Ascending aorta (tissue), 2 donors: Measurements from ENCODE around the gene PGP. TPM values are rescaled to one million over a fixed set of nuclear protein-coding genes. Genes with fewer than 3 reads are reported as not detected.

Experiments
- DNase-seq, 2 donors: peaks; one replicate each; pipeline ENCODE4 v3.0.0-alpha.2; 2019; ENCODE audit warnings: low spot score in 2 of 2
- H3K27ac ChIP-seq, 2 donors: fragments of 200-600 bp; sonication (generic); one replicate each; pipeline ENCODE4 v1.5.1; 2016 to 2017; ENCODE audit warnings: mild to moderate bottlenecking in 1 of 2
- H3K27me3 ChIP-seq: fragments of 200-600 bp; sonication (generic); one replicate; pipeline ENCODE4 v1.5.1; 2017
- H3K36me3 ChIP-seq, 2 donors: fragments of 200-600 bp; sonication (generic); one replicate each; pipeline ENCODE4 v1.5.1; 2016
- H3K4me1 ChIP-seq, 2 donors: fragments of 200-600 bp; sonication (generic); one replicate each; pipeline ENCODE4 v1.5.1; 2016 to 2017; ENCODE audit warnings: mild to moderate bottlenecking in 1 of 2
- H3K4me3 ChIP-seq, 2 donors: fragments of 200-600 bp; sonication (generic); one replicate each; pipeline ENCODE4 v1.5.1; 2016 to 2017; ENCODE audit warnings: mild to moderate bottlenecking in 1 of 2
- H3K9me3 ChIP-seq, 2 donors: fragments of 200-600 bp; sonication (generic); one replicate each; pipeline ENCODE4 v1.5.1; 2016
- intact Hi-C: fragments of 100-400 bp; cut with DNase I; formaldehyde crosslinking; loops from one replicate; pipeline ENCODE4 v1.15.1; 2023
- total RNA-seq: library from RNA; depleted of rRNA; stranded (reverse); fragments of >200 nt; gene quantifications from one replicate; pipeline ENCODE4 v1.1.0, GENCODE V29; 2016
- TF ChIP-seq, protein P1 (sequence below), 3 experiments: fragments of 200-600 bp in 2 of 3; fragments of 450-650 bp in 1 of 3; sonication (generic) in 2 of 3; IDR thresholded peaks; one replicate each; pipeline ENCODE4 v1.5.1; 2016 to 2019; ENCODE audit warnings: antibody characterized with exemption in 3 of 3, mild to moderate bottlenecking in 1 of 3, moderate library complexity in 1 of 3

The PGP gene
- total RNA-seq, 1 donor from 2014 or later, result 21.5 TPM

GRCh38 chr16:2229091-2229490, 14.5 kb upstream of the PGP start:
- Histone ChIP-seq H3K4me1 (peaks cover 4 to 11% of the 10 kb centered on the region in 2 donors), H3K27ac (no peak overlapping the region), H3K27me3 (no peaks in the 10 kb centered on the region), H3K9me3 (no peaks in the 10 kb centered on the region), H3K36me3 (peaks cover 63% of the 10 kb centered on the region in 2 donors), H3K4me3 (no peak overlapping the region)
- TF ChIP-seq, protein P1, sequence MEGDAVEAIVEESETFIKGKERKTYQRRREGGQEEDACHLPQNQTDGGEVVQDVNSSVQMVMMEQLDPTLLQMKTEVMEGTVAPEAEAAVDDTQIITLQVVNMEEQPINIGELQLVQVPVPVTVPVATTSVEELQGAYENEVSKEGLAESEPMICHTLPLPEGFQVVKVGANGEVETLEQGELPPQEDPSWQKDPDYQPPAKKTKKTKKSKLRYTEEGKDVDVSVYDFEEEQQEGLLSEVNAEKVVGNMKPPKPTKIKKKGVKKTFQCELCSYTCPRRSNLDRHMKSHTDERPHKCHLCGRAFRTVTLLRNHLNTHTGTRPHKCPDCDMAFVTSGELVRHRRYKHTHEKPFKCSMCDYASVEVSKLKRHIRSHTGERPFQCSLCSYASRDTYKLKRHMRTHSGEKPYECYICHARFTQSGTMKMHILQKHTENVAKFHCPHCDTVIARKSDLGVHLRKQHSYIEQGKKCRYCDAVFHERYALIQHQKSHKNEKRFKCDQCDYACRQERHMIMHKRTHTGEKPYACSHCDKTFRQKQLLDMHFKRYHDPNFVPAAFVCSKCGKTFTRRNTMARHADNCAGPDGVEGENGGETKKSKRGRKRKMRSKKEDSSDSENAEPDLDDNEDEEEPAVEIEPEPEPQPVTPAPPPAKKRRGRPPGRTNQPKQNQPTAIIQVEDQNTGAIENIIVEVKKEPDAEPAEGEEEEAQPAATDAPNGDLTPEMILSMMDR (IDR thresholded peaks at IDR 0.05), result no peak
- no peak for DNase-seq
- intact Hi-C loops, result no loop called here

GRCh38 chr16:2228161-2228824, 13.7 kb upstream of the PGP start:
- Histone ChIP-seq H3K4me3 (no peak overlapping the region), H3K27ac (no peak overlapping the region), H3K27me3 (no peaks in the 10 kb centered on the region), H3K36me3 (peaks cover 55% of the 10 kb centered on the region in 2 donors), H3K9me3 (no peaks in the 10 kb centered on the region), H3K4me1 (peaks cover 4 to 13% of the 10 kb centered on the region in 2 donors)
- TF ChIP-seq, protein P1 (IDR thresholded peaks at IDR 0.05), result no peak
- intact Hi-C loops, result no loop called here
- no peak for DNase-seq

DNA sequence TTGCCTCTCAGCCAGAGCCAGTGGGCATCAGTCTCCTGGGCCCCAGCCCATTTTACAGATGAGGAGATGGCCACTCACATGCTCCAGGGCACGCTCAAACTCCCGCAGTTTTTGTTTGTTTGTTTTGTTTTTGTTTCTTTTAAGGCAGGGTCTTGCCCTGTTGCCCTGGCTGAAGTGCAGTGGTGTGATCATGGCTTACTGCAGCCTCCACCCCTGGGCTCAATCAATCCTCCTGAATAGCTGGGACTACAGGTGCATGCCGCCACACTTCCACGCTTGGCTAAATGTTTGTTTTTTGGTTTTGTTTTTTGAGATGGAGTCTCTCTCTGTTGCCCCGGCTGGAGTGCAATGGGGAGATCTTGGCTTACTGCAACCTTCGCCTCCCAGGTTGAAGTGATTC, 12.3 kb upstream of the PGP start:
- DNase-seq, result no peak
- Histone ChIP-seq H3K36me3 (peaks cover 41 to 42% of the 10 kb centered on the region in 2 donors), H3K4me1 (peaks cover 4 to 15% of the 10 kb centered on the region in 2 donors), H3K27ac (no peak overlapping the region), H3K27me3 (no peaks in the 10 kb centered on the region), H3K9me3 (no peaks in the 10 kb centered on the region), H3K4me3 (no peak overlapping the region)
- intact Hi-C loops, result no loop called here
- TF ChIP-seq, protein P1 (IDR thresholded peaks at IDR 0.05), result no peak

DNA sequence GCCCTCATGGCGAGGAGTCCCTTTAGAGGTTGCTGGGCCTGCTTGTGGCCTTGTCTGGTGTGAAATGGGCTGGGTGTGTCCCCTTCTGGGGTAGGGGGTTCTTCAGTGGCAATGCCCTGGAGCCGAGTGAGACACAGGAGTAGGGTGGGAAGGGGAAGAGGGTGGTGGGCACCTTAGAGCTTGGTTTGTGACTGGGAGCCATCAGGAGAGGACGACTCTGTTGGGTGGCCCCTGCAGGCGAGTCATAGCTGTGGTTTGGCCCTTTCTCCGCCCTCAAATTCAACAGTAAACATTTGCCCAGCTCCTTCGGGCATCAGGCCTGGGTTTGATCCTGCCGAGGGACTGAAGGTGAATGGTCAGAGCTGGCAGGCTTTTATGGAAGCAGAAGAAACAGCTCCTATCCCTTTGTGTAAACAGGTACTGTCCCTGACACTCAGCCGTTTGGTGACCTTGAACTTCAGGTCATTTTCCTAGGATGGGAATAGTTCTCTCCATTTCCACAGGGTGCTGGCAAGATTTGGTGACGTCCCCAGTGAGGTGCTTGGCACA, 11.7 kb upstream of the PGP start:
- no peak for DNase-seq
- Histone ChIP-seq H3K36me3 (peaks cover 35 to 36% of the 10 kb centered on the region in 2 donors), H3K4me1 (peaks cover 4 to 15% of the 10 kb centered on the region in 2 donors), H3K27me3 (no peaks in the 10 kb centered on the region), H3K4me3 (no peak overlapping the region), H3K9me3 (no peaks in the 10 kb centered on the region), H3K27ac (no peak overlapping the region)
- intact Hi-C loops, result no loop called here
- TF ChIP-seq, protein P1 (IDR thresholded peaks at IDR 0.05), result no peak

DNA sequence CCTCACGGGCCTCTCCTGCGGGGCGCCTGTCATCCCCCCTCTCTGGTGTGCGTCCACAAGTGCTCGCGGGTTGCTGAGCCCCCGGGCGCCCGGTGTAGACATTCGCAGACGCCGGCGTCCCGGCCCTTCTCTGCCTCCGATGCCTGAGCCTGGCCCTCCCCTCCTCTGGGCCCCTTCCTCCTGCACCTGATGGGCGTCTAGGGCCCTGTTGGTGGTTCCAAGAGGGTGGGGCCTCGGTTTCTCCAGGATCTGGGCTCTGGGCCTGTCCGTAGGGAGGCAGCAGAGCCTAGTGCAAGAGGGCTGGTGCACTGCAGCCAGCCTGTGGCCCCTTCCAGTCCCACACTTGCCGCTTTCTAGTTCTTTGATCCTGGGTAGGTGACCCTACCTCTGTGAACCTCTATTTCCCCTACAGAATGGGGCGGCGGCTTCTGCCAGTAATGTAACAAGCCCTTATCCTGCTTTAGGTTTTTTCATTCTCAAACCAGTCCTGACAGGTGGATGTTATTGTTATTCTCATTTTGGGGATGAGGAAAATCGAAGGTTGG, 9.4 kb upstream of the PGP start:
- peaks cover 12 to 13% of the 10 kb centered on the region in 2 donors for H3K36me3 ChIP-seq
- H3K4me3 ChIP-seq, result peak overlapping the region; percentile 89 to 92
- peak overlapping the region; percentile 80 for H3K27ac ChIP-seq
- no peaks in the 10 kb centered on the region for H3K9me3 ChIP-seq
- no peak for DNase-seq
- intact Hi-C loops, result loop anchor here (1.0 to 5.0 kb wide), 7 partner anchors 9 to 397 kb away; partner anchors contain the start of genes ECI1, FAHD1, HAGH and MLST8
- TF ChIP-seq, protein P1 (IDR thresholded peaks at IDR 0.05), result peak in 1 of 3 experiments; percentile 18
- H3K27me3 ChIP-seq, result no peaks in the 10 kb centered on the region
- H3K4me1 ChIP-seq, result peaks cover 4 to 15% of the 10 kb centered on the region in 2 donors
